AG08395 (cell line): Measurements from ENCODE around the gene AGBL4.
"Not testable (repeated sequence)": the region's sequence is repeated elsewhere in the genome, so short reads cannot be mapped to it uniquely, and the experiment has no call there.

Experiments
- DNase-seq: peaks from one replicate; pipeline ENCODE4 v3.0.0; 2012; ENCODE audit warnings: mixed read lengths, low spot score

Gene AGBL4

DNA sequence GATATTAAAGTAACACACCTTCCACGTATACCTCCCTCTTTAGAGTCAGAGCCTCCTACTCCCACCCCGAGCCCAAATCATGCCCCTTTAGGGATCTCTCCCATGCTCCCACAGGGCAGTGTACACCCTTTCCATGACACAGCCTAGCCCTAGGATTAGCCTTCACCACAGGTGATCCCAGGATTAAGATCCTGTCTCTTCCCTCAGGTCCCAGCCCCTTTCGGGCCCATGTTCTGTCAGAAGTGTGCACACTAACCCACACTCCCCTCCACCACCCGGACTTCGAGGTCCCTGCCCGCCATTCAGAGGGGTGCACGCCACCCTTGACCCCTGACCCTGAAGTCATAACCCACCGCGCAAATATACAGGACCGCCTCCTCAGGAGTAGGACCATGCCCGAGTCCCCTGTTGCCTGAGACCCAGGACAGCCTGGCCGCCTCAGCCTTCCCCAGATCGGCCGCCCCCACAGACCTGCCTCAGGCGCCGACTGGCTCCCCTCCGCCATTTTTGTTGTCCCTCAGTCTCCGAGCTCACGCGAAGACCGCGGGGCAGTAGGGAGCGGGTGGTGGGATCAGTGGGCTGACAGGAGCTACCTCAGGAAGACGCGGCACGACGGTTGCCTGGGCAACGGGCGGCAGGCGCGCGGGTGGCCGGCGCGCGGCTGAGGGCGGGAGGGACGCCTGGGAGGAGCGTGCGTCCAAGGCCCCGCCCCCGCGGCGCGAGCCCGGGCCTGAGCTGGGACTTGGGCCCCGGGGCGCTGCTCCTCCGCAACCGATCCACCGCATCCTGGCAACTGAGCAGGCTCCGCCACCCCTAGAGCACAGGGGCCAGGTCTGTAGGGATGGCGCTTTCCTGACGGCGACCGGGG is at the start of gene AGBL4:
AGBL4 (minus strand) TSS at position 663 of the 868 bp plus-strand sequence.
- no peak for DNase-seq

DNA sequence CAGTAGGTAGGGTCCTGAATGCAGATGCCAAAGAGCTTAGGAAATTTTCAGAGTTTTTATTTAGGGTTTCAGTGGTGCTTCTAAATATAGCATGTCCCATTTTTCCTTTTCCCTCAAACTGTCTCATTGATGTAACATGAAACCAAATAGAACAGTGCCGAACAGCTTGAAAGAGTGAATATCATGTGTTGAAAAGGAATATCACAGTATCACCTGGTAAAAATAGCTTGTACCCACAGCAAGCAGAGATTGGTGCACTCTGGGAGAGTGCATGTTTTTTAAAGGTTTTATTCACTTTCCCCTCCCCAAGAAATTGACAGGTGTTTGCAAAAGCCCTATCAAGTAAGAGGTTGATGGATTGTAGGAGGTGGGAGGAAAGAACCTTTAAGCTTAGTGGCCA is 43.1 kb upstream of the AGBL4 start:
- no peak for DNase-seq

DNA sequence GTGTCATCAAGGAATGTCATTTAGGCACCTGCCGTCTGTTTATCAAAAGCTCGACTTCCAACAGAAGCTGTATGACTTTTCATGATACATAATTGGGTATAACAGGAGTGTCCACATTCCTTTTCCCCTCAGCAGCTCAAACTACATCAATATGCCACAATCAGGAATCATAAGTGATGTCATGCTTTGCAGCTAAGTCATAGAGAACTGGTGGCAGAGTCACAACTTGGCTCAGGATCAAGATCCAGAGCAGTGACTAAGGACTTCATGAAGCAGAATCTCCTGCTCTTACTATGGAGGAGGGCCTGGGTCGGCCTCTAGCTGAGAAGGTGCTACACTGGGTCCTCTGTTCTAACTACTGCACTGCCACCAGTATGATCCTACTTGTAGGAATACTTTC is 36.5 kb upstream of the AGBL4 start:
- no peak for DNase-seq

DNA sequence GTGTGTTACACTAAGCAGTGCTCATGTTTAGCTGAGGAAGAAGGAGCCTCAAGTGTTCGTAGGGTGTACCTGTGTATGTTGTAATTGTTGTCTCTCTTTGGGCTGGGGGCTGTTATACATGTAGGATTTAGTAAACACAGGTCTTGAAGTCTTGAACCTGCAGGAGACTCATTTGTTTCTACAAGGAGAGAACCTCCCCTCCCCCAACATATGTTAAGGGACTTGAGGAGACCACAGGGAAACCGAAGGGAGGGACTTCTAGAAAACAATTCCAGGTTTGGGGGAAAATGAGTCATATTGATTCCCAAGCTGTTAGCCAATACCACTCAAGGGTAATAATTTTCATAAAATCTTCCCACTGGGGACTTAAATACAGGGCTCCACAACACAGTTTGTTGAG is 25.0 kb upstream of the AGBL4 start:
- no peak for DNase-seq

DNA sequence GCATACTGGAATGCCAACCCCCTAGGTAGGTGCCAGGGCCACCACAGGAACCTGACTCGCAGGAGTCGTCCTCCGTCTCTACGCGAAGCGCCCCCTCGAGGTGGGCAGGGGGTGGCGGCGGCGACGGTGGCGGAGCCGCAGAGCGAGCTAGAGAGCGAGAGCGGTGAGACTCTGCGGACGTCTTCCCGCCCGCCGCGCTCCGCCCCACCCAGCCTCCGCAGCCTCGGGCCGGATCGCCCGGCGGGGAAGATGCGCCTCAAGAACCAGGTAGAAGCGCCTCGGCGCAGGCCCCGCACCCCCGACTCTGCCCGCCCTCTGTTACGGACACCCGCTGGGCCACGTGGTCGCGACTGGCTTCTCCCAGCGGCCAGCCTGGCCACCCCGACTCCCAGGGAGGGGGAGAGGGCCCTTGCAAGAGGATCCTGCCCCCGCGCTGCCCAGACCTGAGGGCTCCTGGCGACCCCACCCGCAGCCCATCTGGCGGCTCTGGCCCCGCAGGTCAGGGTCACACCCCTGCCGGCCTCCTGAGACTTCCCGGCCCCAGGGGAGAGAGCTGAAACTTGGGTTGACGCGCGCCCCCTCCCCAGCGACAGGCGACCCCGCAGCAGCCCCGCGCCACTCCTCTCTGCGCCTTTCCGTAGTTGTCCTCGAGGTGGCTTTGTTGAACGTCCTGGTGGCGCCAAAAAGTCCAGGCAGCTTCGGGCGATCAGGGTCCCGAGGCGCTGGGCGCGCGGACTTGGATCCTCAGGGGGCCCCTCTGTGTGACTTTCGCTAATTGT is 24.4 kb upstream of the AGBL4 start:
- no peak for DNase-seq

DNA sequence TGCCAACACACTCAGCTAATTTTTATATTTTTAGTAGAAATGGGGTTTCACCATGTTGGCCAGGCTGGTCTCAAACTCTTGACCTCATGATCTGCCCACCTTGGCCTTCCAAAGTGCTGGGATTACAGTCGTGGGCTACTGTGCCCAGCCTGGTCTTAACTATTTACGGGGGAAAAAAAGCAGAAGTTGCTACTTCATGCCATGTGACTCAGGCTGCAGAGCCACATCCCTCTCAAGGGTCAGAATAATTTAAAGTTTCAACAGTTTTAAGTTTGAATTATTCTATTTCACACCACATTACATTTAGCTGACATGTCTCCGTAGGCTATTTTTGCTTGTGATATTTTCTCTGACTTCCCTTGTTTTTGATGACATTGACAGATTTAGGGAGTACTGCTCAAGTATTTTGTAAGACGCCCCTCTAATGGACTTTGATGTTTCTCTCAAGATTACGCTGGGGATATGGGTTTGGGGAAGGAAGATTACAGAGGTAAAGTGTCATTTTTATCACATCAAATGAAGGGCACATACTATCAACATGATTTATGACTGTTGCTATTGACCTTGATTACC is 14.6 kb upstream of the AGBL4 start:
- DNase-seq = no peak

DNA sequence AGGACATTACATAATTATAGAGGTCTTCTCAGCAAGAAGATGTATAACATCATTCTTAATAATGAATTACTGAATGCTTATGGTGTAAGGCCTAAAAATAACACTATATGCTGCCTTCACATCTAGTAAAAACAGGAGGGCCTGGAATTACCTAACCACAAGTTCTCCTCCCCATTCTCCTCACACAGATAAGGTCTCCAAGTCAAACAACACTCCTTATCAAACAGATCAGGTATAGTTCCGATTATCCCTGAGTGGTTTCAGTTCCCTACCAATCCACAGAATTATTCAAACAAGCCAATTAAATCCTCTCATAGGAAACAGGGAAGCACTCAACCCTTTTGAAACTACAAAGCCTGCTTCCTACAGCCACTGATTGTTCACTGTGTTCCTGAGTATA is 4.0 kb upstream of the AGBL4 start:
- DNase-seq = no peak

DNA sequence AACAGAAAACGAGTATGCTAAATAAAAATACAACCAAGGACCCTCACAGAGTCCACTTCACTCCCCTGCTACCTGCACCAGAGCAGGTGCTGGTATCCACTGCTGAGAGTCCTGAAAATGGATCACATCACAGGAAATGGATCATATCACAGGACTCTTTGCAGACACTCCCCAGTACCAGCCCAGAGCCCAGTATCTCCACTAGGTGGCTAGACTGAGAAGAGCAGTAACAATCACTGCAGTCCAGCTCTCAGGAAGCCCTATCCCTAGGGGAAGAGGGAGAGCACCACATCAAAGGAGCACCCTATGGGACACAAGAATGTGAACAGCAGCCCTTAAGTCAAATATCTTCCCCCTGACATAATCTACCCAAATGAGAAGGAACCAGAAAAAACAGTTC is 28.0 kb downstream of the AGBL4 start:
- DNase-seq = no peak

DNA sequence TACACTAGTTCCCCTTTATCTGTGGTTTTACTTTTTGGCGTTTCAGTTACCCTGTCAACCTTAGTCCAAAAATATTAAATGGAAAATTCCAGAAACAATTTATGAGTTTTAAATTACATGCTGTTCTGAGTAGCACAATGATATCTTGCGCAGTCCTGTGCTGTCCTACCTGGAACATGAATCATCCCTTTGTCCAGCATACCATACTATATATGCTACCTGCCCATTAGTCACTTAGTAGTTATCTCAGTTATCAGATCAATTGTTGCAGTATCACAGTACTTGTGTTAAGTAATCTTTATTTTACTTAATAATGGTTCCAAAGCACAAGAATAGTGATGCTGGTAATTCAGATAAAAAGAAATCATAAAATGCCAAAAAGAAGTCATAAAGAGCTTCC is 52.7 kb downstream of the AGBL4 start:
- DNase-seq = no peak

DNA sequence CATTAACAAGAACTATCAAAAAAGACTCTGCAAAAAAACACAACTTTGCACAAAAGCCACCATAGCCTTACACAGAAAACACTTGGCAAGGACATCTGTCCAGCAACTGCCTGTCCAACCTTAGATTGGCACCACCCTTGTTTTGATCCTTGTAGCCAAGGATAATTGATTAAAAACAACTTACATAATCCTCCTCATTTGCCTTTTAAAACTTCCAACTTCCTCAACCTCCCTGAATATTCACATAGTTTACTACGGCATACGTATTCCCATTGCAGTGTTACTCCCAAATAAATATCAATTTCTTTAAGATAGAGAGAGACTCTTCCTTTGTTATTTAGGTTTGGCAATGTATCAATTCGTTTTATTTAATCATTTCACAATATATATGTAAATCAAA is 72.4 kb downstream of the AGBL4 start:
- DNase-seq = no peak

DNA sequence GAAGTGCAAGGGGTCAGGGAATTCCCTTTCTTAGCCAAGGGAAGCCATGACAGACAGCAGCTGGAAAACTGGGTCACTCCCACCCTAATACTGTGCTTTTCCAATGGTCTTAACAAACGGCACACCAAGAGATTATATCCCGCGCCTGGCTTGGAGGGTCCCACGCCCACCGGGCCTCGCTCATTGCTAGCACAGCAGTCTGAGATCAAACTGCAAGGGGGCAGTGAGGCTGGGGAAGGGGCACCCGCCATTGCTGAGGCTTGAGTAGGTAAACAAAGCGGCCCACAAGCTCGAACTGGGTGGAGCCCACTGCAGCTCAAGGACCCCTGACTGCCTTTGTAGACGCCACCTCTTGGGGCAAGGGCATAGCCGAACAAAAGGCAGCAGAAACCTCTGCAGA is 108.5 kb downstream of the AGBL4 start:
- not testable (repeated sequence) for DNase-seq

DNA sequence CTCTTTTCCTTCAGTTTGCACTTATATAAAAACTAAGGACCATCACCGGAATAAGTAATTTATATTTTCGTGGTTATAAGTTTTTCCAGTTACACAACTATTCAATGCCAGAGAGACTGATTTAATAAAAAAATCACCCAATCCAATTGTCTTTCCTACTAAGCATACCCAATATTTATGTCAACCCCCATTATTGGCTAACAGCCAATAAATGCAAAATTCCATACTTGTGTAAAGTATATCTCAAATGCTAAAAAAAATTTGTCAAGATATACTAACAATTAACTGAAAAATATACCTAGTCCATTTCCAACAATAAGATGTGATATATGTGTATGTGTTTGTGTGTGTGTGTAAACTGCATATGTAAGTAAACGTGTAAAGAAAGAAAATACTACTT is 117.4 kb downstream of the AGBL4 start:
- no peak for DNase-seq

DNA sequence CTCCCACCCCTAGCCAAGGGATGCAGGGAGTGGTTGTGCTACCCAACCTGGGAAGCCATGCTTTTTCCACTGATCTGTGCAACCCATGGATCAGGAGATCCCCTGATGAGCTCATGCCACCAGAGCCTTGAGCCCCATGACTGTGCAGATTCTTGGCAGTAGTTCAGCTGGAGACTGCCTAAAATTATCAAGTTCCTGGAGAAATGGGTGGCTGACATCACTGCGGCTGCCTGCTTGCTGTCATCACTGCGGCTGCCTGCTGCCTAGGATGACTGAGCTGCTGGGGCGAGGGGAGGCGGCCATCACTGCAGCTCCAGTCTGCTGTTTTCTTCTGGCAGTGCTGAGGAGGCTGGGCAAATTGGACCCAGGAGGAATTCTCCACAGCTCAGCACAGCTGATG is 159.2 kb downstream of the AGBL4 start:
- no peak for DNase-seq

DNA sequence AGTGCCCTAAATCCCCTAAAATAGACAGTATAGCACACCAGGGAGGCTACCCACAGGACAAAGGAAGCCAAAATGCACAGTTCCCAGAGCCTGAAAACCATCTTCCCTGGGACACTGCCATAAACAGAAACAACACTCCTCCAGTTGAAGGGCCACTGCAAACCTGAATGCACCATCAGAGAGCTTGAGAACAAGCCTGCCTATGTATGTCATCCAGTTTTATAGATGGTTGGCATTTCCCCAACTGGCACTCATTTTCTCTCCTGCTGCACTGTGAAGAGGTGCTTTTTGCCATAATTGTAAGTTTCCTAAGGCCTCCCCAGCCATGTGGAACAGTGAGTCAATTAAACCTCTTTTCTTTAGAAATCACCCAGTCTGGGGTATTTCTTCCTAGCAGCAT is 169.0 kb downstream of the AGBL4 start:
- DNase-seq = no peak

DNA sequence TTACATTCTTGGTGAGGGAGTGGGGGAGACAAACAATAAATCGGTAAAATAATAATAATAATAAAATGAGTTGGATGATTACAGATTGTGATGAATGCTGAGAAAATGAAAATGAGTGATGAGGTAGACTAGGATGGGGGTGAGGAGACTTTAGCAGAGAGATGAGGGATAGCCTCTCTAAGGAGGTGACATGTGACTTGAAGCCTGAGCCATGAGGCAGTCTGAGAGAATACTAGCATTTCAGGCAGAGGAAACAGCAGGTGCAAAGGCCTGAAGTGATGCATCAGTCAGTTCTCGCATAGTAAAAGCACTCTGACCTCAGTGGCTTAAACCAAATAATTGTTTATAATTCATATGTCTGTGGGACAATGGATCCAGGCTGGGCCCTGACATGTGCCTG is 181.2 kb downstream of the AGBL4 start:
- DNase-seq = no peak

DNA sequence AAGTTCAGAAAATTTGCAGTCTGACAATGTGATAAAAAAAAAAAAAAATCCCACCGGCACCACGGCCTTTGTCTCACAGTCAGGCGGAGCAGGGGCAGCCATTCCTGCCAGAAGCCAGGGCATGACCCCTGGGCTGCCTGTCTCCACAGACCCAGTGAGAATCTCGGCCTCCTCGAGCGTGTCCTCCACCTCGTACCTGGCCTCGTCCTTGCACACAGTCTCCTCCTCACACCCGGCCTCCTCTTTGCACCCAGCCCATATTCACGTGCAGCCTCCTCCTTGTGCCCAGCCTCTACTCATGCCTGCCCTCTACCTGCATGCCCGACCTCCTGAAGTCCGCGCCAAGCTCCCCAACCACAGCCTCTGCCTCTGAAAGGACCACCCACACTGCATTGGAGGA is 182.0 kb downstream of the AGBL4 start:
- no peak for DNase-seq

DNA sequence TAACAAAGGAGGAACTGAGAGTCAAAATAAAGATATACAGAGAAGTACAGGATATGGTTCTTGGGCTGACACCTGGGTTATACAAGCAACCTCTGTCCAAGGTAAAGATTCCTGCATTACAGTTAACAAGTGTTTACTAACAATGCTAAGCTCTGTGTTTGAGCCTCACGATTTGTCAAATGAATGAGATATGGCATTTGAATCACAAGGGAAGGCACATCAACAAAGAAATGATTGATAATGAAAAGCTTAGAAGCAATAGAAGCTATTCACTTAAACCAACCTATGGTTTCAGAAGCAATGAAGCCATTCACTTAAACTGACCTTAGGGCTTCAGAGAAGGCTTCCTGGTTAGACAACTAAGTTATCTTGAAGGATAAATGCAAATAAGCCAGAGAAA is 199.5 kb downstream of the AGBL4 start:
- DNase-seq = no peak

DNA sequence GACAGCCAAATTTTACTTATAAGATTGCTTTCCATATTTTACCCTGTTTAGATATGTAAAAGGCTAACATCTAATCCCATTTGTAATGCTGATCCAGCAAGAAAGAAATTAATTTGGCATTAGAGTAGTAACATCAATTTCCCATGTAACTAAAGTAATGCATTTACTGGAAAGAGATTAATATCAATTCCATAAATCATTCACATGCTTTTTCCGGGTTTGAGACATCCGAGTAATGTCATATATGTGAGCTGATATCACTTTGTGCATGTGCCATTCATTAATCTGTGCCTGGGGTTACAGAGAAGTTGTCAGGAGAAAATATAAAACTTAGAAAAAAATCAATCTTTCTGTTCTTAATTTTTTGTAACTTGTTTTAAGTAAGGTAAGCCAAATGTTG is 206.1 kb downstream of the AGBL4 start:
- DNase-seq = no peak

DNA sequence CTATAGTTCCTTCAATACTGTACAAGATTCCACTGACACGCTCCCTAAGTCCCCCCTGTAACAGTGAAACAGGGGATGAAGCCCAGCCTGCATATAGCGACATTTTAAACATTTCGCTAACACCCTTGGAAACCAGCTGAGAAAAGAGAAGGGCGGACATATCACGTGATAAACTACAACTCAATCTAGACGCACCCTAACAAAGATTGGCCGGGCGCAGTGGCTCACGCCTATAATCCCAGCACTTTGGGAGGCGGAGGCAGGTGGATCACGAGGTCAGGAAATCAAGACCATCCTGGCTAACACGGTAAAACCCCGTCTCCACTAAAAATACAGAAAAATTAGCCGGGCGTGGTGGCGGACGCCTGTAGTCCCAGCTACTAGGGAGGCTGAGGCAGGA is 236.7 kb downstream of the AGBL4 start:
- not testable (repeated sequence) for DNase-seq

DNA sequence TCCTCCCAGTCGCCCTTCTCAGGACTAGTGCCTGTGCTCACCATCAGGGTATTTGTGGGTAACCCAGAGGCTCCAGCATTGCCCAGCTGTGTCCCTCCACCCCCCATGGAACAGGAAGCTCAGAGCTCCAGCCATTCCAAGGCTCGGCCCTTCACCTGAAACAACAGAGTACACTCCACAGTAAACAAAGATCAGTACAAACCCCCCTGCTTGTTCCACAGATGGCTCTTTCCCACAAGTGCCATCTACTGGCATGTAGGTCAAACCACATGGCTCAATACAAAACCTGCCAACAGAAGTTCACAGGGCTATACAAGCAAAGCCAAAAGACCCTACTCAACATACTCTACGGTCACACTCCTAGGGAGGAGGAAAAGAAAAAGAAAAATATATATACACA is 258.7 kb downstream of the AGBL4 start:
- DNase-seq = no peak

DNA sequence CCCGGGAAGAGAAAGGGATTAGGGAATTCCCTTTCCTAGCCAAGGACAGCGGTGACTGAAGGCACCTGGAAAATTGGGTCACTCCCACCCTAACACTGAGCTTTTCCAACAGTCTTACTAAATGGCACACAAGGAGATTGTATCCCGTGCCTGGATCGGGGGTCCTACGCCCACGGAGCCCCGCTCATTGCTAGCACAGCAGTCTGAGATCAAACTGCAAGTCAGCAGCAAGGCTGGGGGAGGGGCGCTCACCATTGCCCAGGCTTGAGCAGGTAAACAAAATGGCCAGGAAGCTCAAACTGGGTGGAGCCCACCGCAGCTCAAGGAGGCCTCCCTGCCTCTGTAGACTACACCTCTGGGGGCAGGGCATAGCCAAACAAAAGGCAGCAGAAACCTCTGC is 285.6 kb downstream of the AGBL4 start:
- DNase-seq = not testable (repeated sequence)

DNA sequence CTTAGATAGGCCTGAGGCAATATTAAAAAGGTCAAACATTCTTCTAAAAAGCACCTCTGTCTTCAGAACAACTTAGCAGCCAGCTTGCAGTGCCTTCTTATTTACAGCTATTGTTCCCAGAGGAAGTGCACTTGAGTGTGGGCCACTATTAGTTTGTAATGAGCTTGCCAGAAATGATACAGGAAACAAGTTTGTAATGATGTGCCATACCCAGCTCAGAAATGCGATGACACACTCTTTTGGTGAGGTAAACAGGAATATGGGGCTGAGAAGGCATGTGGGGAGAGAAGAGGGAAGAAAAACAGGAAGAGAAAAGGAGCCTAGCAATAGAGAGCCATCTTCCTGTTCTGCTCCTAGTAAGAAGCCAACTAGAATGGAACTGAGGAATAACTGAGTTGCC is 295.4 kb downstream of the AGBL4 start:
- DNase-seq = no peak

DNA sequence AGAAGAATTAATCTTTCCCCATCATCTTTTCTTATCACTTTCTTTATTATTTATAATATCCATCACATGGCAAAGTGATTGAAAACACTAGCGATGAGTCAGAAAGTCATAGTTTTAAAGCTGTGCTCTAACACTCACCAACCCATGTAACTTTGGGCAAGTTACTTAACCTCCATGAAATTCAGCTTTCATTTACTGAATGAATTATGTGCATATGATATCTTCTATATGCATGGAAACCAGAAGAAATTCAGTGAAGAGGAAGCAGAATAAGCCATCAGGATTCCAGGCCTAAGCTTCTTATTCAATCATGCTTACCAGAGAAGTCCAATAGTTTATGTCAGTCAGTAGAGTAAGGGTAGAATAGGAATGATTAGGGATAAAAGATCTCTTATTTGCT is 300.1 kb downstream of the AGBL4 start:
- DNase-seq = no peak
